ENCODE results near the gene DNASE2B.

Gene DNASE2B

GRCh38 chr1:84398175-84399155 is at the start of gene DNASE2B:
Gene DNASE2B, plus strand, starts transcription at chr1:84398484. Its CDS starts 81 bp downstream, at chr1:84398565.
- no peak for DNase-seq (ENCODE audit: low read depth)
- no peak within 1 kb of the TSS for H3K4me3 ChIP-seq (ENCODE audit: low read depth, low read length)
- no peak for TF ChIP-seq CTCF (IDR thresholded peaks at IDR 0.05; ENCODE audit: insufficient read depth, low read depth, low read length, missing control alignments)

GRCh38 chr1:84348759-84349158 is 49.5 kb upstream of the DNASE2B start:
- DNase-seq (ENCODE audit: low read depth), result no peak
- TF ChIP-seq CTCF (IDR thresholded peaks at IDR 0.05; ENCODE audit: insufficient read depth, low read depth, low read length, missing control alignments), result no peak
- no peak overlapping the region for H3K4me3 ChIP-seq (ENCODE audit: low read depth, low read length)

GRCh38 chr1:84350104-84350503 is 48.2 kb upstream of the DNASE2B start:
- DNase-seq (ENCODE audit: low read depth), result no peak
- no peak overlapping the region for H3K4me3 ChIP-seq (ENCODE audit: low read depth, low read length)
- no peak for TF ChIP-seq CTCF (IDR thresholded peaks at IDR 0.05; ENCODE audit: insufficient read depth, low read depth, low read length, missing control alignments)

GRCh38 chr1:84350550-84350949 is 47.7 kb upstream of the DNASE2B start:
- DNase-seq (ENCODE audit: low read depth), result no peak
- TF ChIP-seq CTCF (IDR thresholded peaks at IDR 0.05; ENCODE audit: insufficient read depth, low read depth, low read length, missing control alignments), result no peak
- no peak overlapping the region for H3K4me3 ChIP-seq (ENCODE audit: low read depth, low read length)

- DNase-seq (ENCODE audit: low read depth), result no peak
- no peak overlapping the region for H3K4me3 ChIP-seq (ENCODE audit: low read depth, low read length)
- TF ChIP-seq CTCF (IDR thresholded peaks at IDR 0.05; ENCODE audit: insufficient read depth, low read depth, low read length, missing control alignments), result no peak
Measured at GRCh38 chr1:84352298-84353106, 45.8 kb upstream of the DNASE2B start.

GRCh38 chr1:84353695-84354094 is 44.6 kb upstream of the DNASE2B start:
- TF ChIP-seq CTCF (IDR thresholded peaks at IDR 0.05; ENCODE audit: insufficient read depth, low read depth, low read length, missing control alignments), result no peak
- no peak for DNase-seq (ENCODE audit: low read depth)
- no peak overlapping the region for H3K4me3 ChIP-seq (ENCODE audit: low read depth, low read length)
